HG03039 (cell line): ENCODE measurements around the gene PCBP3.
"Not testable (repeated sequence)": the region's sequence is repeated elsewhere in the genome, so short reads cannot be mapped to it uniquely, and the experiment has no call there.

Experiments
- ATAC-seq: cut with Tn5 transposase; IDR thresholded peaks from one replicate; pipeline ENCODE4 v1.9.1; 2021; ENCODE audit warnings: mild to moderate bottlenecking, moderate library complexity; ENCODE audit not compliant: unreplicated experiment

Gene PCBP3

DNA sequence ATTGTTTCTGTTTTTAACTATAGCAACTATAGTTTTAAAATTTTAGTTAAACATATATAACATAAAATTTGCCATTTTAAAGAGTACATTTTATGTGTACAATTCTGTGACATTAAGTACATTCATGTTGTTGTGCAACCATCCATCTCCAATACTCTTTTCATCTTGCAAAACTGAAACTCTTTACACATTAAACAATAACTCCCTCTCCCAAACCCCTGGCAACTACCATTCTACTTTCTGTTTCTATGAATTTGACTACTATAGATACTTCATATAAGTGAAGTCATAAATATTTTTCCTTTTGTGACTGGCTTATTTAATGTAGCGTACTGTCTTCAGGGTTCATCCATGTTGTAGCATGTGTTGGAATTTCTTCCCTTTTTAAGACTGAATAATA, 25.9 kb downstream of the PCBP3 start:
- ATAC-seq, result no peak

DNA sequence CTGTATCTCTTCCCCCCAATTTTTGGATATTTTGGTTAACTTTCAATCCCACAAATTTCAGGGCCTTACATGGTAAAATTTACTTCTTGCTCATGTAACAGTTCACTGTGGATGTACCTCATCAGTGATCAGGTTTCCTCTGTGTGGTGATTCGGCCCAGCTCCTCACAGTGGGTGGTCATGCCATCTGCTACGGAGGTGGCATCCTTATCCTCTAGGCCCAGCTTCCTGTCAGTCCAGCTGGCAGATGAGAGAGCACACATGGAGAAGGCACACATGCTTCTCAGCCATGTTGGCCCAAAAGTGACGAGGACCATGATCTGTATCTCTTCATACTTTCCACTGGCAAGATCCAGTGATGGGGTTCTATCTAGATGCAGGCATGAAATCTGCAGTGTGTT, 27.2 kb downstream of the PCBP3 start:
- no peak for ATAC-seq

DNA sequence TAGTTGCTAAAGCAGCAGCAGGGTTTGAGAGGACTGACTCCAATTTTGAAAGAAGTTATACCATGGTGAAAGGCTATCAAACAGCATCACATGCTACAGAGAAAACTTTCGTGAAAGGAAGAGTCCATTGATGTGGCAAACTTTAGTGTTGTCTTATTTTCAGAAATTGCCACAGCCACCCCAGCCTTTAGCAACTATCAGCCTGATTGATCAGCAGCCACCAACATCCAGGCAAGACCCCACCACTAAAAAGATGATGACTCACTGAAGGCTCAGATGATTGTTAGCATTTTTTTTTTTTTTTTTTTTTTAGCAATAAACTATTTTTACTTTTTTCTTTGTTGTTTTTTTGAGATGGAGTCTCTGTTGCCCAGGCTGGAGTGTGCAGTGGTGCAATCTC, 35.3 kb downstream of the PCBP3 start:
- ATAC-seq, result not testable (repeated sequence)

GRCh38 chr21:45680215-45680614, 36.7 kb downstream of the PCBP3 start:
- ATAC-seq, result no peak

DNA sequence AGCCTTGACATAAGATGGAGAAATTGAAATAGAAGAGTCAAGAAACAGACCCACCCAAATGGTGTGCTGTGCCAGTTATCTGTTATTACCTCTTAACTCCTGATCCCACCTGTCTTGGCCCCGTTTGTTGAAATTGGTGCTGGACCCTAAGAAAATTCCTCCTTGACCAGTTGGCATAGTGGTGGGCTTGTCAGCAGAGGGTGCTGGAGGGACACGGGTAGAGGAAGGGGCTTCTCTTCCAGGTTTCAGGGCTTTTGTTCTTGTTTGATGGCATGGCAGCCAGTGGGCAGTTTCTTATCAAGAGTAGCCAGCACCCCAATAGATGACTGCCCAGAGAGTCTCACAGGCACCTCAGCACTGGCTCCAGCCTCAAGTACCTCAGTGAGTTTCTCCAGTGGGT, 51.6 kb downstream of the PCBP3 start:
- ATAC-seq, result no peak

- no peak for ATAC-seq
Measured at GRCh38 chr21:45698493-45699184, 55.1 kb downstream of the PCBP3 start.

GRCh38 chr21:45699251-45699942, 55.9 kb downstream of the PCBP3 start:
- ATAC-seq, result no peak

GRCh38 chr21:45699966-45700365, 56.4 kb downstream of the PCBP3 start:
- ATAC-seq, result no peak

GRCh38 chr21:45700461-45700860, 56.9 kb downstream of the PCBP3 start:
- ATAC-seq, result no peak

- no peak for ATAC-seq
Measured at GRCh38 chr21:45704311-45705108, 61.0 kb downstream of the PCBP3 start.

DNA sequence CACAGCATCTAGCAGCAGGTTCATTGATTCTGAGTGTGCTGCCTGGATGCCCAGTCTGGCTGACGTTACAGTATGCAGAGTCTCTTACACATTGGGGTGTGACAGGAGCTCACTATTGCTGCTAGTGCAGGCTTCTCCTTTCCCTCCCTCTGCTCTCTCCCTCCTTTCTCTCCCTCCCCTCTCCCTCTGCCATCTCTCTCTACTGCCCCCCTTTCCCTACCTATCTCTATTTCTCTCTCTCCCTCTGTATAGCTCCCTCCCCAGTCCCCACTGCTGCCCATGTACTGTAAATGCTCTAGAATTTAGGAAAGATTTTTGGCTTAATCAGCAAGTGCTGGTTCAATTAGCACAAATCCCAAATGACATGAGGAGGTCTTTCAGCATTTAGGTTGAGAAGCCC, 62.8 kb downstream of the PCBP3 start:
- no peak for ATAC-seq

DNA sequence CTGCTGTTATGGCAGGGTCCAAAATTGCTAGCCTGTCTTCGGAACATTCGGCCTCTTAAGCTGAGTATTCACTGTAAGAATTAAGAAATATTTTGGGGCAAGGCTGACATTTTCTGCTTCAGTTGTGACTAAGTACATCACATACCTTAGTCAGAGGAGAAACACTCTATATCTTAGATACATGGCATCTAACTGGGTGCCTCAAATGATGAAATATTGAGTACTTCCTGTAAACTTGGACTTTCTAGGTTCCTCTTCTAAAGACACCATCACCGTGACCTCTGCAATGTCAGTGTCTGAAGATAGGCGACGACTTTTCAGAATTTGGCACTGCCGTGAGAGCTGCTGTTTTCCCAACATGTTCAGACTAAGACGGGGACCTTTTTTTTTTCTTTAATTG, 65.6 kb downstream of the PCBP3 start:
- no peak for ATAC-seq

GRCh38 chr21:45709696-45710268, 66.3 kb downstream of the PCBP3 start:
- ATAC-seq, result no peak

DNA sequence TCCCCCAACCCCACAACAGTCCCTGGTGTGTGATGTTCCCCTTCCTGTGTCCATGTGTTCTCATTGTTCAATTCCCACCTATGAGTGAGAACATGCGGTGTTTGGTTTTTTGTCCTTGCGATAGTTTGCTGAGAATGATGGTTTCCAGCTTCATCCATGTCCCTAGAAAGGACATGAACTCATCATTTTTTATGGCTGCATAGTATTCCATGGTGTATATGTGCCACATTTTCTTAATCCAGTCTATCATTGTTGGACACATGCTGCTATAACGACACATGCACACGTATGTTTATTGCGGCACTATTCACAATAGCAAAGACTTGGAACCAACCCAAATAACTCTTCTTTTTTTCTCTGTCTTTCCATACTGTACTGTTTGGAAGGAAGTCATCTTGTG, 66.8 kb downstream of the PCBP3 start:
- ATAC-seq, result not testable (repeated sequence)

DNA sequence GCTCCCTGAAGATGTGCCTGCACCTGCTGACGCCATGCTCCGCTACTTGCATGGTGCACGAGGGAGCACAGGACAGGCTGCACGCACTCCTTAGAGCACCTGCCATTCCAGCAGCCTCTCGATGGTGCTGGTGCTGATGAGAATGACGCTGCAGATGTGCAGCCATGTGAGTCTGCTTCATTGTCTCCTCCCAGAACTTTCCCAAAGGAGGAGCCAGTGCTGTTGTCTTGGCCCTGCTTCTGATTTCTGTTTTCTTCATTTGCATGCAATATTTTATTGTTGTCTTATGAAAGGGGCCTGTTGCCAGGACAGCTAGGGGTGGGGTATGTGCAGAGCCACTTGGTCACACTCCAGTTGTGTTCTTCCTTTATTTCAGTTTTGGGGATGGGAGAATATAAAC, 70.1 kb downstream of the PCBP3 start:
- no peak for ATAC-seq

GRCh38 chr21:45715441-45715840, 71.9 kb downstream of the PCBP3 start:
- ATAC-seq, result no peak

DNA sequence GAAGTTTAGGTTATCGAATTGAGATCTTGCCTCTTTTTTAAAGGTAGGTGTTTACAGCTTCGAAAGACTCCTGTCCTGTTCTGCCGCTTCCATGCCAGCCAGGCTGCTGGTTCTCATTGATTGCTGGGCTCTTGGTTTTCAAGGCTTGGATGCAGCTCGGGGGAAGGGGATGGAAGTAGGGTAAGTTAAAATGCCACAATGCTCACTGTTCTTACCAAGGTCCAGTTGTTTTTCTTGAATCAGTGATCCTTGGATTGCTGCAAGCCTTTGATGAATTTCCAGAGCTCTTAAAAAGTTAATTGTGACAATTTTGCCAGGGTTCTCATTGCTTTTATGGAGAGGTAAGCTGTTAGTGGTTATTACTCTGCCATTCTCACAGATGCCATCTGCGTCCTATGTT, 74.9 kb downstream of the PCBP3 start:
- ATAC-seq, result no peak

DNA sequence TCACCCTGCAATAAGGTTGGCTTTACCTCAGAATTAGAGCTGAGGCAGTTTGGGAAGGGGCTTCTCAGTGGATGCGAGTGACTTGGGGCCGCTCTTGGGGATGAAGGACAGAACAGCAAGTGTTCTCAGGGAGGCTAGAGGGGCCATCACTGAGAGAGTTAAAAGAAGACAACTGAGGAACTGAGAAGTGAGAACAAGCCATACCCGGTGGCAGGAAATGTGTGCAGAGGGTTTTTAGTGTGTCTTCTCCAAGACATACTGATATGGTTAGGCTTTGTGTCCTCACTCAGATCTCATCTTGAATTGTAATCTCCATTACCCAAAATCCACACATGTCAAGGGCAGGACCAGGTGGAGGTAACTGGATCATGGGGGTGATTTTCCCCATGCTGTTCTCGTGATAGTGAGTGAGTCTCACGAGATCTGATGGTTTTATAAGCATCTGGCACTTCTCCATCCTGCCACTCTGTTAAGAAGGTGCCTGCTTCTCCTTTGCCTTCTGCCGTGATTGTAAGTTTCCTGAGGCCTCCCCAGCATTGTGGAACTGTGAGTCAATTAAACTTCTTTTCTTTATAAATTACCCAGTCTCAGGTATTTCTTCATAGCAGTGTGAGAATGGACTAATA, 75.8 kb downstream of the PCBP3 start:
- ATAC-seq, result no peak

DNA sequence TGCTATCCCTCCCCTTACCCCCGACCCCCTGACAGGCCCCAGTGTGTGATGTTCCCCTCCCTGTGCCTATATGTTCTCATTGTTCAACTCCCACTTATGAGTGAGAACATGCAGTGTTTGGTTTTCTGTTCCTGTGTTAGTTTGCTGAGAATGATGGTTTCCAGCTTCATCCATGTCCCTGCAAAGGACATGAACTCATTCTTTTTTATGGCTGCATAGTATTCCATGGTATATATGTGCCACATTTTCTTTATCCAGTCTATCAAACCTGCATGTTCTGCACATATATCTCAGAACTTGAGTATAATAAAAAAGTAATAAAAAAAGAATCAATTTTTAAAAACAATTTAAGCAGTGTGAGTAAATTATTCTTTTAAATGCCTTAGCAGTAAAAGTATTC, 76.7 kb downstream of the PCBP3 start:
- not testable (repeated sequence) for ATAC-seq

DNA sequence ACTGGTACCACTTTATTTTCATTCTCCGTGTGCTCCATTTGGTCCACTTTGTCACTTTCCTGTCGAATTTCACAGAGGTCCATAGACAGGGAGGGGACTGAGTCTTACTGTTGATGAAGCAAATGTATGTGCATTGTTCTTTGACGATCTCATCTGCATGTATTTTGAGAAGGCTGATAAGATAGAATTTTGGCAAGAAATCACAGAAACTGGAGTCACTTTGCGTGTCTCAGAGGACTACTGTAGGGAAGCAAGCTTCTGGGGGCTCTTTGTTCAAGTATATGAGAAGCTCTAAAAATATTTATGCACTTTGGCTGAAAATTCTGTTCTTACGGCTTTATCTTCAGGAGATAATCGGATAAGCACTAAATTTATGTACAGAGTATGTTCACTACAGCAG, 78.1 kb downstream of the PCBP3 start:
- no peak for ATAC-seq
